ENCODE results near the gene RAPGEF4. TPM values are rescaled to one million over a fixed set of nuclear protein-coding genes. Genes with fewer than 3 reads are reported as not detected.

Gene RAPGEF4
- total RNA-seq, 1 experiment from 2014 or later, result 0.59 TPM

DNA sequence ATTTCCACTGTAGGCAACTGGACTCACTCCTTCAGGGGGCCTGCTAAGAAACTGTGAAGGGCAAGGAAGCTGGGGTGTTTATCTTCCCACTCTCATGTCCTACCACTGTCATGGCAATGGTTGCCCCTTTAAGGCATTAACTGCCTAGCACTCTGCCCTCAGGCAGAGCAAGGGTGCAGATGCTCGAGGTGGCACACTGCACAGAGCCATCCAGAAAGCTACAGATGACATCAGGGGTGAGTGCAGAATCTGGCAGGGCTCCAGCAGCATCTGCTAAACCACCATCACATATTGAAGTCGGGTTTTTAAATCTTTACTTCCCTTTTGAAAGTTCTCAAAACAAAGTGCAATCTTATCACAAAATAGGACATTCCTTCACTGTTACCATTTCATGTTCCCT is 75.4 kb downstream of the RAPGEF4 start:
- RAD21 ChIA-PET (ENCODE audit: low non-redundant PET in 1 of 2, low total read pairs in 2 of 2, uncharacterized antibody in 2 of 2, unreplicated experiment in 2 of 2), result no interaction called here
- Histone ChIP-seq H3K36me3 (ENCODE audit: control insufficient read depth in 1 of 2, insufficient read depth in 2 of 2, low read length in 2 of 2) (no peaks in the 10 kb centered on the region), H3K4me2 (ENCODE audit: low read length) (no peak overlapping the region), H2AFZ (ENCODE audit: low read depth, low read length, poor library complexity, severe bottlenecking) (no peak overlapping the region), H3K27me3 (ENCODE audit: insufficient read depth, low read length) (0 out of 2 replicates have a peak, but pooled peaks cover 6% of the 10 kb centered on the region), H3K9me2 (ENCODE audit: insufficient read depth) (no peaks in the 10 kb centered on the region), H4K20me1 (ENCODE audit: insufficient read depth) (no peaks in the 10 kb centered on the region), H3K9me3 (ENCODE audit: control insufficient read depth in 1 of 2, insufficient read depth in 1 of 2, low read depth in 1 of 2, low read length in 2 of 2) (no peaks in the 10 kb centered on the region), H3K9ac (ENCODE audit: low read length) (no peak overlapping the region), H3K27ac (ENCODE audit: low read depth, low read length) (no peak overlapping the region), H3K4me1 (ENCODE audit: control insufficient read depth in 1 of 2, insufficient read depth in 2 of 2, low read length in 2 of 2) (no peaks in the 10 kb centered on the region), H3K79me2 (ENCODE audit: insufficient read depth, low read length) (no peaks in the 10 kb centered on the region), H3K4me3 (replicated peaks in 1 of 2; ENCODE audit: low read depth in 1 of 2, low read length in 2 of 2) (no peak overlapping the region)
- DNase-seq (ENCODE audit: low read depth, low spot score) (no peak), ATAC-seq (no peak)
- intact Hi-C loops (cut with micrococcal nuclease), result no loop called here
- BruUV-seq (replicated peaks), result no TSS peak
- no peak for TF ChIP-seq TCF7L2 (IDR thresholded peaks at IDR 0.05; ENCODE audit: borderline replicate concordance, extremely low read depth, insufficient read depth, insufficient read length)
- TF ChIP-seq CEBPB (IDR thresholded peaks at IDR 0.05; ENCODE audit: low read depth), result no peak
- TF ChIP-seq POLR2A (IDR thresholded peaks at IDR 0.05; ENCODE audit: borderline replicate concordance, extremely low read depth, insufficient read depth, insufficient read length), result no peak
- no peak for TF ChIP-seq EGR1 (IDR thresholded peaks at IDR 0.05; ENCODE audit: low read depth)
- no peak for TF ChIP-seq ZNF274 (IDR thresholded peaks at IDR 0.05; ENCODE audit: low read depth, low read length)
- TF ChIP-seq JUND (IDR thresholded peaks at IDR 0.05), result no peak
- no peak for TF ChIP-seq ELF1 (IDR thresholded peaks at IDR 0.05; ENCODE audit: borderline replicate concordance, low read depth)
- no peak for TF ChIP-seq MAX (IDR thresholded peaks at IDR 0.05)
- no peak for TF ChIP-seq YY1 (IDR thresholded peaks at IDR 0.05; ENCODE audit: extremely low read depth, insufficient replicate concordance, low read depth, low read length)
- no peak for TF ChIP-seq CBX3 (IDR thresholded peaks at IDR 0.05; ENCODE audit: low read depth)
- no peak for TF ChIP-seq POLR2AphosphoS5 (IDR thresholded peaks at IDR 0.05; ENCODE audit: low read depth, low read length)
- no peak for TF ChIP-seq REST (IDR thresholded peaks at IDR 0.05; ENCODE audit: low read depth)
- no peak for TF ChIP-seq SIN3A (IDR thresholded peaks at IDR 0.05; ENCODE audit: low read depth)
- POLR2A ChIA-PET, result no interaction called here
- CTCF ChIA-PET, result no interaction called here
